ENCODE measurements around the gene GID8.

GRCh38 chr20:62964700-62965099 lies 26.8 kb downstream of the GID8 start:
- TF ChIP-seq TAF1 (IDR thresholded peaks at IDR 0.05; ENCODE audit: borderline replicate concordance, low read depth, low read length) (no peak), NRF1 (IDR thresholded peaks at IDR 0.05; ENCODE audit: low read depth, low read length) (no peak), EP300 (IDR thresholded peaks at IDR 0.05; ENCODE audit: borderline replicate concordance in 1 of 2, low read depth in 1 of 2, low read length in 1 of 2) (no peak), CTCF (IDR thresholded peaks at IDR 0.05) (no peak), CHD2 (IDR thresholded peaks at IDR 0.05; ENCODE audit: low read length, partially characterized antibody) (no peak), RCOR1 (IDR thresholded peaks at IDR 0.05; ENCODE audit: low read length) (no peak), POLR2AphosphoS5 (IDR thresholded peaks at IDR 0.05; ENCODE audit: low read depth, low read length) (no peak), SIN3A (IDR thresholded peaks at IDR 0.05; ENCODE audit: borderline replicate concordance, low read depth, low read length) (no peak), RAD21 (IDR thresholded peaks at IDR 0.05; ENCODE audit: low read length) (no peak), TCF12 (IDR thresholded peaks at IDR 0.05) (no peak), JUND (IDR thresholded peaks at IDR 0.05) (no peak), GABPA (IDR thresholded peaks at IDR 0.05; ENCODE audit: low read depth) (no peak)
- TF ChIP-seq, protein P1, sequence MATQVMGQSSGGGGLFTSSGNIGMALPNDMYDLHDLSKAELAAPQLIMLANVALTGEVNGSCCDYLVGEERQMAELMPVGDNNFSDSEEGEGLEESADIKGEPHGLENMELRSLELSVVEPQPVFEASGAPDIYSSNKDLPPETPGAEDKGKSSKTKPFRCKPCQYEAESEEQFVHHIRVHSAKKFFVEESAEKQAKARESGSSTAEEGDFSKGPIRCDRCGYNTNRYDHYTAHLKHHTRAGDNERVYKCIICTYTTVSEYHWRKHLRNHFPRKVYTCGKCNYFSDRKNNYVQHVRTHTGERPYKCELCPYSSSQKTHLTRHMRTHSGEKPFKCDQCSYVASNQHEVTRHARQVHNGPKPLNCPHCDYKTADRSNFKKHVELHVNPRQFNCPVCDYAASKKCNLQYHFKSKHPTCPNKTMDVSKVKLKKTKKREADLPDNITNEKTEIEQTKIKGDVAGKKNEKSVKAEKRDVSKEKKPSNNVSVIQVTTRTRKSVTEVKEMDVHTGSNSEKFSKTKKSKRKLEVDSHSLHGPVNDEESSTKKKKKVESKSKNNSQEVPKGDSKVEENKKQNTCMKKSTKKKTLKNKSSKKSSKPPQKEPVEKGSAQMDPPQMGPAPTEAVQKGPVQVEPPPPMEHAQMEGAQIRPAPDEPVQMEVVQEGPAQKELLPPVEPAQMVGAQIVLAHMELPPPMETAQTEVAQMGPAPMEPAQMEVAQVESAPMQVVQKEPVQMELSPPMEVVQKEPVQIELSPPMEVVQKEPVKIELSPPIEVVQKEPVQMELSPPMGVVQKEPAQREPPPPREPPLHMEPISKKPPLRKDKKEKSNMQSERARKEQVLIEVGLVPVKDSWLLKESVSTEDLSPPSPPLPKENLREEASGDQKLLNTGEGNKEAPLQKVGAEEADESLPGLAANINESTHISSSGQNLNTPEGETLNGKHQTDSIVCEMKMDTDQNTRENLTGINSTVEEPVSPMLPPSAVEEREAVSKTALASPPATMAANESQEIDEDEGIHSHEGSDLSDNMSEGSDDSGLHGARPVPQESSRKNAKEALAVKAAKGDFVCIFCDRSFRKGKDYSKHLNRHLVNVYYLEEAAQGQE (IDR thresholded peaks at IDR 0.05; ENCODE audit: low read depth, low read length): no peak
- TF ChIP-seq, protein P2, sequence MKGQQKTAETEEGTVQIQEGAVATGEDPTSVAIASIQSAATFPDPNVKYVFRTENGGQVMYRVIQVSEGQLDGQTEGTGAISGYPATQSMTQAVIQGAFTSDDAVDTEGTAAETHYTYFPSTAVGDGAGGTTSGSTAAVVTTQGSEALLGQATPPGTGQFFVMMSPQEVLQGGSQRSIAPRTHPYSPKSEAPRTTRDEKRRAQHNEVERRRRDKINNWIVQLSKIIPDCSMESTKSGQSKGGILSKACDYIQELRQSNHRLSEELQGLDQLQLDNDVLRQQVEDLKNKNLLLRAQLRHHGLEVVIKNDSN (IDR thresholded peaks at IDR 0.05; ENCODE audit: borderline replicate concordance, low read depth): no peak

Data from SK-N-SH (cell line).